CD4-positive, alpha-beta T cell treated with Interleukin-6 for 4 hours (primary cell): Measurements from ENCODE around the gene ADAM22.

Source experiments
- DNase-seq: peaks from one replicate; pipeline ENCODE4 v3.0.0-alpha.2; 2020; ENCODE audit warnings: mixed read lengths

ADAM22 gene

DNA sequence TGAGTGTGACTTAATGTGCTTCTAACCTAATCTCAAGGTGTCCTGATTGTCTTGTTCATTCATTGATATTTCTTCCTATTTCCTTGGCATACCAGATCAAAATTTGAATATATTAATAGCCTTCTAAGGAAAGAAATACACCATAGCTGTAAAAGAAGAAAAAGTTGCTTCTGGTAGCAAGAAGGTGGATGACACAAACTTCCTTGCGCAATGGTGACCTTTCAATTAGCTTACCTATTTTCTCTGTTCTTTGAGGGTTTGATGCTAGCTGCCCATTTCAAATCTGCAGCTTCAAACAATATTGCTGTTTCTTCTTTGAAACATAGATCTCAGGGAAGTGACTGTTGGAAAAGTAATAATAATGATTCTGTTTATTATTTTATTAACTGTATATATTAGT is 108.8 kb downstream of the ADAM22 start:
- DNase-seq = no peak

DNA sequence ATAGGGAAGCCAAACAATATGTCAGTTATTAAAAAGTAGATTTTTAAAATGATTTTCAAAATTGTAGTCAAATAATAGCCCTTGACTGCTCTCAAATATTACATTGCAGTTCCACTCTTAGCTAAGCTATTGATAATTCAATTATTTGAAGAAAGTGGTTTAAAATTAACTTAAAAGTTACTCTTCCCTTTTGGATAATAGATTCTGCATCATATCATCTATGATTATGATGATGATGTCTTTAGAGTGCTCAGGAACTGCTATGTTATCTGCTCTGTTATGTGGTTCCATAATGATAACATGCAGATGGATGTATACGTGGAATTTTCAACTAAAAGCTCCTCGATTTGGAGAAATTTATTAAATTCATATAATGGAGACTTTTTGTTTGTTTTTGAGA is 110.0 kb downstream of the ADAM22 start:
- no peak for DNase-seq

DNA sequence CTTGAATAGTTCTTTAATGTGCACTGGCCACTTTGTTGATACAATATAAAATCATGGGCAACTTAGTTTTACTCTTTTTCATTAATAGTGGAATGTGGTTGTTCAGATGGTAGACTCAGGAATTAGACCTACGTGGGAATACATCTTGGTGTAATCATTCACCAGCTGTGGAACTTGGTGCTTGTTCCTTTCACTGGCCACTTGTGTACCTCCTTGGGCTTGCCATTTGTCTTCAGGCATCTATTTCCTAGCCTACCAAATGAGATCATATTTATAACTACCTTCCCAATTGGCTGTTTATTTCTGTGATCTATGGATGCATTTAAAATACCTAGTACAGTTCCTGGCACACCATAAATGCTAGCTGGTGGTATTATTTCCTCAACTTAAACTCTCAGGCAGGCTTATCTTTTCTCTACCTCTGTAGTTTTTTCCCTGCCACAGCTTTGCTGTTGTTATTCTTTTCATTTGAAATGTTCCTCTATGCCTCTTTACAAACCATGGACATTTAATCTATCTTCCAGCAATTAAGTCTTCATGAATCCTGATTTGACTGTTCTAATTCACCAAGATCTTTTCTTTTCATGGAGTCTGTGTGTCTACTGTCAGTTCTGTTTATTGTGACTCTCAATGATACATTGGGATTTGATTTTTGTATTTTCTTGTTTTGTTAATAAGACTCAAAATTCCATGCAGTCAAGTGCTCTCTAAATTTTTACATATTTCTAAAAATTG is 113.0 kb downstream of the ADAM22 start:
- no peak for DNase-seq

DNA sequence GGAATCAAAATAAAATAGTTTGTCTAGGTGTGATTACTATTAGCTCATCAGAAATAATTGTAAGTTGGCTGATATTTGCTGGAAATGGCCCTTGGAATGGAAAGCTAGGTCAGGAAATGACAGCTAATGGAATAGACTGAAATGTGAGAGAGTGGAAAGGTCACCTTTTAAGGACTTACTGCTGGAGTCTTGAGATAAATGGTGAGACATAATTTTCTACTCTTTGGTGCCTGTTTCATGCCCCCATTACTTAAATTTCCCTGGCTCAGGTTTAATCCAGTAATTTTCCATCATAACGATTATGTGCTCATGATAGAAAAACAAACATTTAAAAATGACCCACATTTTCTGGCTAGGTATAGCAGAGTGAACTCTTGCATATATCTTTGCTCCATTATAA is 123.6 kb downstream of the ADAM22 start:
- no peak for DNase-seq

DNA sequence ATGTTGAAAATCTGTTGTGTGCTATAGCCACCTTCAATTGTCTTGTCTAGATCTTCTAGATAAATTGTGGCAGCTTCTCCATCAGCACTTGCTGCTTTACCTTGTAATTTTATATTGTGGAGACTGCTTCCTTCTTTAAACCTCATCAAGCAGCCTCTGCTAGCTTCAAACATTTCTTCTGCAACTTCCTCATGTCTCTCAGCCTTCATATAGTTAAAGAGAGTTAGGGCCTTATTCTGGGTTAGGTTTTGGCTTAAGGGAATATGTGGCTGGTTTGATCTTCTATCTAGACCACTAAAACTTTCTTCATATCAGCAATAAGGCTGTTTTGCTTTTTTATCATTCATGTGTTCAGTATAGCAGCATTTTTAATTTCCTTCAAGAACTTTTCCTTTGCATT is 128.2 kb downstream of the ADAM22 start:
- no peak for DNase-seq

DNA sequence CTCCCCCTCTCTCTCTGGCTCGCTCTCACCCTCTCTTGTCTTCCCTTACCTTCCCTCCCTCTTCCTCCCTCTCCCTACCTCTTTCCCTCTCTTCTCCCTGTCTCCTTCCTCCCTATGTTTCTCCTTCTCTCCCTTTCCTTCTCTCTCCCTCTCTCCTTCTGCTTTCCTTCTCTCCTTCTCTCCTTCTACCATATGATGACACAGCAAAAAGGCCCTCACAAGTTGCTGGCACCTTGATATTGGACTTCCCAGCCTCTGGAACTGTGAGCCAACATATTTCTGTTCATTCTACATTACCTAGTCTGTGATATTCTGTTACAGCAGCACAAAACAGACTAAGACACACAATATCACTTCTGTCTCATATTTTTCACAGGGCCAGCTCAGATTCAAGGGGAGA is 135.0 kb downstream of the ADAM22 start:
- no peak for DNase-seq

DNA sequence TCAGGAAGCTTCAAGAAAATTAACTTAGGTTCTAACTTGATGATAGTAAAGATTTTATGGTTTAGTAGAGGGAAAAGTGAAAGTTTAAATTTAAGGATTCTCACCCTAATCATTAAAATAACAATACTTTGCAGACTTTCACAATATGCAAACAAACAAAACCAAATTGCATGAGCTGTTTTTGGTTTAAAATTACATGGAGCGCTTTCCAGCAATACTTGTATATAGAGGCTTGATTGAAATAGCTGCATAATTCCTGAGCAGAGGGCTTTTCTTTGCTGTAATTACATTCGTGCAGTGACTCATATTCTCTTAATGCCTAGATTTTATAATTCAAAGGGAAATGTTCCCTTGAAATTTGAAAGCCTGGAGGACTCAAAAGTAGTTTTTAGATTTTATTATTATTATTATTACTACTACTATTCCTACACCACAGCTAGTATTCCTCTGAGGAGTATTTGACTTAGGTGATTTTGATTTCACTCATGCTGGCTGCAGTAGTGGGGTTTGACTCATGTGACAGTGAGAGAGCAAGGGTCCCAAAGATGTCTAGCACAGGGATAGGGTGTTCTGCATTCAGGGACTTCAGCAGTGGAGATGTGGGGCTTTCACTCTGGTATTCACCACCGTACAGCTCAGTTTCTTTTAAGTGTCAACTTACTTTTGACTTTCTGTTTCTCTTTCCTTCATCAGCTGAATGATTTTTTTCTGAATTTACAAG is 138.1 kb downstream of the ADAM22 start:
- DNase-seq = no peak

DNA sequence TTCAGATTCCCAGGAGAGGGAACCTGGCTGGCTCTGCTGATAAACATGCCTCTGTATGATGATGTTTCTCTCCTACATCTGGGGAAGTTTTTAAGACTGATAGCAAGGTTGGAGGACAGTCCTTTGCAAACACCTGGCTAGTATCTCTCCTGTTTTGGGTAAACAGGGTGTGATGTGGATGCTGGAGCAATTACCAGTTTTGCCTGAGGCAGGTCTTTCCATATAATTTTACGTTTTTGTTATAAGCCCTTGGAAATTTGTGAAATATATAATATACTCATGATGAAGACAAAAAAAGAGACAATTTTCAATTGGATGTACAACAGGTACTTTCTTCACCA is 138.6 kb downstream of the ADAM22 start:
- DNase-seq = no peak

DNA sequence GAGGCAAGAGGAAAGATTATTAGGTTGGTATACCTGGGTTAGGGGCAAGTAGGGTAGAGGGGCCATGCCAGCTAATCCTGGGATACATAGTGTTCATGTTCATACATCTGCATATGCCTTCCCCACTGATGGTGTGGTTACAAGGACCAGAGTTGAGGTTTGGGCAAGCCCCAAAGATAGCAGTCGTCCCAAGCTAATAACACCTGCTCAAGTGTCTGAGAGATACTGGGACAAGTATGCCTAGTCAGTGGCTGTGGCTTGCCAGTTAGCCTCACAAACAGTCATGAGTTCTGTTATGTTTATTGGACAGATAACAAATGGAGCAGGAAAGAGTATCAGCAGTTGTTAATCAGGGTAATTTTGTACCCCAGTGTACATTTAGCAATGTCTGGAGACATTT is 139.6 kb downstream of the ADAM22 start:
- no peak for DNase-seq

DNA sequence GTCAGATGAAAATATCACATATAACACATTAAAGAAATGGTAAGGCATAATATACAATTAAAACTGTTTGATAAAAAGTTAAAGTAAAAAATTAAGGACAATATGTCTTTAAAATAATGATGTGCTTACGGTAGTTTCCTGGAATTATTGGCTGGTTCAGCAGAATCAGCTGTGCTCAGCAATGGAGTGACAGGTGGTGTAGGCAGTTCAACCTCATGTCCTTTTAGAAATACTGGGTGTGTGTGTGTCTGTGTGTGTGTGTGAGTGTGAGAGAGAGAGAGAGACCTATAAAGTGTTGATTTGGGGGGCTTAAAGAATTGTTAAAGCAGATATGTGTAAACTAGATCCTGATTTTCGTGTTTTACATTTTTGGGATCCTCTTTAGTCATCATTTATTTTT is 141.2 kb downstream of the ADAM22 start:
- no peak for DNase-seq

DNA sequence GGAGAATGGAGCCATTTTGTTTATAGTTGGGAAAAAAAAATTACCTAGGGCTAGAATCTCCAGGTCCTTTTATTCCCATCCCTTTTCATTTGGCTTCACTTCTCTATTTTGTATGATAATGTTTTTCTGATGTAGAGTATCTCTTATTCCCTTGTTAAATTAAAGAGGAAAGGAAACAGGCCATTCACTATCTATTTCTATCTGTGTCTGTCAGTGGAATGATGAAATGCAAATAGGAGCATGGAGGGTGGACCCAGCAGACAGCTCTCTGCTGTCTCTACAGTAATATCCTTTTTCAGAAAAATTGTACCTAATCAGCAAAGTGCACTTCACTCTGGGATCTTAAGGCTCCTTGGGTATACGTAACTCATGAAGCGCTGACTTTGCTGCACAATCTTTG is 149.8 kb downstream of the ADAM22 start:
- no peak for DNase-seq

DNA sequence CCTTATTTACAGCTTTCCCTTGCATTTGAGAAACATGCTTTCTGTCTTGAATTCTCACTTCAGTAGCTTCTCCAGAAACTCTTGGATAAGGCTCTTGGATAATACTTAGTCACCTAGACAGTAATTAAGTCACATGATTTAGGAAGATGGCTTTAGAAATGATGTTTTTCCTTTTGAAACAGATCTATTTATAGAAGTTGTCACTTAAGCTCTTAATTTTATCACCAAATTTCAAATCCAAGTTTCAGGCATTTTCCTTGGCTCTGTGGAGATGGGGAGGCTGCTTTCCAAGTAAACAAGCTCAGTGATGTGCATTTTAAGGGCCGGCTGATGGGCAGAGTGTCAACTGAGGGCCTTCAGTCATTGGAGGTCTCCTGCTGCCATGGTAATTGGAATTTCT is 155.5 kb downstream of the ADAM22 start:
- no peak for DNase-seq

DNA sequence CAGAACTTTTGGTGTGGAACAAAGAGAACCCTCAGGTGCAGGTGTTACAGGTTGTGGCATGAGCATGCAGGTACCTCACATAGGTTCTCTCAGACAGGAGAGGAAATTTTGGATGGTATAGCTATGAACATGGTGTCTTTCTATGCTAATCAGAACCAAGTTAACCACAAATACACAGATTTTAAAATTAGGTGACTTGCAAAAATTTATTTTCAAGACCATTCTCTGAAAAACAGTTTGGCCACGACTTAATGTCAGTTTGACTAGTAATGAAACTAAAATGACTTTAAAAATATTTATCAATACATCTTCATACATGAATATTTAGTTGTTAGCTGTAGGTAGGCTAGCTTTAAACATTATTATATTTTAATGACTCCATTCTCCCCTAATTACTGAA is 156.2 kb downstream of the ADAM22 start:
- DNase-seq = no peak

DNA sequence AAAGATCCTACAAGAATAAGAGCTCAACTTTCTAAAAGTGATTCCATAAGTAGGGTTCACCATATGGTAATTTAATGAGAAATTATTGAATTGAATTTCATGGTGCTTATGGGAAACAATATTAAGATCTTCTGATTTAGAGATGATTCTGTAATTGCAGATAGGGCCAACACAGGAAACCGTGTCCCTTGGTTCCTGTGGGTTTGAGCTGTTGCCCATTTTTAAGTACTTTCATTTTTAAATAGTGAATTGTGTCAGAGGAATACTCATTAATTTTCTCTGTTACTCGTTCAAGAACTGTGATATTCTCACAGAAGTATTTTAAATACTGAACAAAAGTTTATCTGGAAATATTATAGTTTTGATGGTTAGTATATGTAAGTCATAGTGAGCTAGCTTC is 156.6 kb downstream of the ADAM22 start:
- DNase-seq = no peak

DNA sequence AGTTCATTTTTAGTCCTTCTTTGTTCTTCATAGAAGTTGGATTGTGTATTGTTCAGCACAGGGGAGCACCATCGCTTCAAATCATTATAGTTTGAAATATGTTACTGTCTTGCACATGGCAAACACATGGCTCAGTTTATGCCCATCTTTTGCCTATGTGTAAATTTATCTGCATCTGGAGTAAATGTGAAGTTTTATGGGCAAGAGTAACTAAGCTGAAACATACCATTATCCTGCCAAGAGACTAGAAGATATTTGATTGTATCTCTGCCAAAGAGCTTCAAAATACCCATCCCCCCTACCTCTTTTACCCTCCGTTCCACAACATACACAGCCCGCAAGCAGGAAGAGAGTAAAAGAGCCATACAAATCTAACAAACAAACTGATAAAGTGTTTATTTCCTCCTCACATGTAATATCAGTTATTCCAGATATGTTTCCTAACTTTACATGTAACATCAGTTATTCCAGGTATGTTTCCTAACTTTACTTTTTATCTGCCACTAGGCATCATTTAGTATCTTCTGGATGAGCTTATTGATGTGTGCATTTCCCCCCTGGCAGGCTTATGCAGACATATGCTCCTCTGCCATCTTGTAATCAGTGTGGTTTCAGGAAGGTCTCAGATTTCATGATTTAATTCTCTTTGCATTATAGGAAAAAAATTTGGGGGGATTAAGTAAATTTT is 158.1 kb downstream of the ADAM22 start:
- DNase-seq = no peak

DNA sequence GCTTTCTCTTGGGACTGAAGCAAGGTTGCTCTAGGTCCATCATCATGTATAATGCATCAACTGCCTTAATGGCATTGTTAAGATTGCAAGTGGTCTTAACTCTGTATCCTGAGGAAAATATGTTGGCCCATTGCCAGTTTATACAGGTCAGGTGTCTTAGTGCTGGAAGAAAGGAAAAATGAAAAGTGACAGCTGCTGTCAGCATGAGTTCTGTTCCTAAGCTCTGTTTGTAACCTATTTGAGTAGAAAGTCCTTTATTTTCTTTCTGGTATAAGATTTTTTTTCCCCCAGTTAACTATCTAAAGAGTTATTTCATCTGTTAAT is 158.6 kb downstream of the ADAM22 start:
- no peak for DNase-seq

DNA sequence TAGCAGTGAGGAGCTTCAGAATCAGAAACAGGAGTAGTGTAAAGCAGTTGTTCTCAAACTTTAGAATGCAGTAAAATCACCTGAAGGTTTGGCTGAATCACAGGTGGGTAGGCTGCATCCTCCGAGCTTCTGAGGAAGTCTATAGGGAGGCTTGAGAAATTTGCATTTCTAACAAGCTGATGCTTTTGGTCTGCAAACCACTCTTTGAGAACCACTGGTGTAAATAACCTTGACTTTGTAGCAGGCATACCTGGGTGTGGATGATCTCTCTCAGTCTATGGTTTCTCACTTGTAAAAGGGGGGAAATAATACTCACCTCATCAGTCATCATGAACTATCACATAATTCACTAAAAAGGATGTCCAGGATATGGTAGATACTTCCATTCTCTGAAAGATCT is 167.7 kb downstream of the ADAM22 start:
- no peak for DNase-seq

DNA sequence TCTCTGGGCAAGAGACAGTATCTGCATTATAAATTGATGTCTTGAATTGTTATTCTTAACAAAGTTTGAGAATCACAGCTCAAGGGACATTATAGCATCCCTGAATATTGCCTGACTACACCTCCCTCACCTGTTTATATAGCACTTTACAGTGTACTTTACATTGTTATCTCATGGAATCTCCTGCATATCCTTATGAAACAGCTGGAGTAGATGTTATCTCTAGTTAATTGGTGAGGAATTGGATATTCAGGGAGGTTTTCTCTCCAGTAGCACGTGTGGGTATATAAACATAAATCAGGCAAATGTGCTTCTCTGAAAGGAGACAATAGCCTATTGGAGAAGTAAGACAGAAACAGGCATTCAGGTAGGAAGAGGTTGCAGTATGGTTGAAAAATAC is 168.6 kb downstream of the ADAM22 start:
- no peak for DNase-seq

DNA sequence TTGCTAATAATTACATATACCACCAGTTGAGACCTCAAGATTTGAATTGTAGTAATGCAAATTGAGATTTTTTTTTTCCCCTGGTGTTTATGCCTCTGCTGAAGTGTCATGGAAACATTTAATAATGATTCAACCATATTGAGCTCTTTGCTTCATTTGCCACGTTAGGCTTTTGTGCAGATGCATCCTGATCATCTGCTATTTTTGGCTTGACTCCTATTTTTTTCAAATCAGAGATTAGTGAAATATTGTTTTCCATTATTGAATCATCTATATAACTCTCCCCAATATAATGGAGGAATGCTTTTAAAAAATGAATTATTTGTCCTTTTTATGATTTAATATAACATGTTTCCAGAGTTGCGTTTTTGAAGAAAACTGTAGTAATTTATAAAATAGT is 170.7 kb downstream of the ADAM22 start:
- no peak for DNase-seq

DNA sequence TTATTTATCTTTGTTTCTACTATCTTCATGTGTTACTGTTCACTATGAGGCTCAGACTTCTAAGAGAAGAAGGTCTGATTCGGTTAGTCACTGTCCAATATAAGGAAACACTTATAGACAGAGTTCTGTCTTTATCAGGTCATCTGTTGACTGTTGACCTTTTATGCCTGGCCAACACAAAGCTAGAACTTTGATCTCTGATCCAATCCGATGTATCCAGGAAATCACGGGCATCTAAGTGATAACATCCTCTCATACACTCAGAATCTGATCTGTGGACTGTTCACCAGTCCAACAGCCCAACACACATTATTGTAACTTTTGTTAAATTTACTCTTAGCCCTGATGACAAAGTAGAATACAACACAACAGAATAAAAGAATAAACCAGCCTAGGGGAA is 171.2 kb downstream of the ADAM22 start:
- no peak for DNase-seq

DNA sequence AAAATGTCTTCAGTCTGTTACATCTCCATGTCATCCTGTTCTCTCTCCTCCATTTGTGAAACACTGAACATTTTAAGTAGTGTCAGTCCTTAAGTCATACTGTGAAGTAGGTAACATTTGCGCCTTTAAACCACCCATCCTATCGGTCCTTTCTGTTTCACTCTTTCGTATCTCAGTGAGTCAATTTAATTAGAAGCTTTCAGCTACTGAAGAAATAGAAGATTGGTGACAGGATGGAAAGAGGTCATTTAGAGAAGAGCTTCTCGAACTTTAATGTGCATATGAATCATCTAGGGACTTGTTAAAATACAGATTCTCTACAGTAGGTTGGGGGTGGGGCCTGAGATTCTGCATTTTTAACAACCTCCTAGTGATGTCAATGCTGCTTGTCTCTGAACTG is 172.4 kb downstream of the ADAM22 start:
- DNase-seq = no peak

DNA sequence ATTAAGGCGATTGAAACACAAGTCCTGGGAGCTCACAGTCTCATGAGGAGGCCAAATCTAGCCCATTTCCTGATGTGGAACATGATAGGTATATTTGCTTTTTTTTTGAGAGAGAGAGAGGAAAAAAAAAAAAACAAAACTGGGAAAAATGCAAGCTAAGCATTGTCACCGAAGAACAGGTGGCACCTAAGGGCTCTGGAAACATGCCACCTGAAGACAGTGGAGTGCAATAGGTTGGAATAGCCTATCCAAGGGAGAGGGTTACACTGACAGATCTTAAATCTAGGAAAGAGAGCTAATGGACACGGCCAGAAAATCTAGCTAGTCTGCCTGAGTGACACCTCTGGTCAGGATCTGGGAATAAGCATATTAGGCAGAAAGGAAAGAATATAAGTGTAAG is 175.6 kb downstream of the ADAM22 start:
- no peak for DNase-seq

DNA sequence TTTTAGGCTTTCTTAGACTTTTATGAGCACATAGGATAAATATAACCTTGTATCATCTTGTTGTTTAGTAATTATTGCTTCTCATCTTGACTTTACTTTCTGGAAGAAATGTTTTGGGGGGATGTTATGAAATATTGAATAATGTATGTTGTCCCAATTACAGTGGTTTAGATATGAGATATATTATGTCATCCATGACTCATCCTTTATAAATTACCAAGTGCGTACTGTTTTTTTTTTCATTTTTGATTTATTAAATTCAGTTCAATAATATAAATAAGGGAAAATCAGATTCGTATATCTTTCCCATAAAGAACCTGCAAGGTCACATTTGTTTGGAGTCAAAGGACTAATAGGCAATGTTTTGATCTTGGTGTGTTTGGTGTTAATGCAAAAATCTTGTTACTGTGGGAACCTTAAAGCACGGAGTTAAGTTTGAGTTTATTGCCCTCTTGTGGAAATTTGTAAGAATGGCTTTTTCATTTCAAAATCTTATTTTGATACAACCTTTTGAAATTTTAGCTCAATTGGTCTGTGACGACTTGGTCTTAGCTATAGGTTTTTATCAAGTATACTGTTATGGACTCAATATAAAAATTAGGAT is 177.2 kb downstream of the ADAM22 start:
- DNase-seq = no peak

DNA sequence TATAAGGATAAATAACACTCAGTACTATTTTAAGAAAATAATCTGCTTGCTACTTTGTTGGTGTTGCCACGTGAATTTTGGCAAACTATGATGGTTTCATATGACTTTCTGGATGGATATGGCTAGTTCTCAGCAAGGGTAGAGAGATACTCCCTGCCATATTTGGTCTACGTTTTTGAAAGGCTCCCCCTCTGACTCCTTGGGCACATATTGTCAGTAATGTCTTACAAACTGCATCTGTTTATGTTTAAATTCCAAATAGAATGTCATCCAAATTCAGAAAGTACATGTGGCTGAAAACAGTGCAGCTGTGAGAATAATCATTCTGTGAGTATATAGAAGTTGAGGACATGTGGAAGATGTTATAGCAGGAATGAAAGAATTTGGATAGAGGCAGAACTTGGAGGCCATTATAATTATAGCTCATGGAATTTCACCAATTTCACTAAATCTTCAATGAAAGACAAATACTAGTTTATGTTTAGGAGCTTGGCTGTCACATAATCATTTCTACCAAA is 178.0 kb downstream of the ADAM22 start:
- DNase-seq = no peak
